Body of pancreas (tissue), 4 donors: ENCODE measurements around the gene KAT6B. TPM values are rescaled to one million over a fixed set of nuclear protein-coding genes. Genes with fewer than 3 reads are reported as not detected.

Source experiments
- ATAC-seq: fragments of 150-250 bp; one replicate; pipeline ENCODE4 v1.9.1; 2016
- DNase-seq, 4 donors: peaks; one replicate each; pipeline ENCODE4 v3.0.0-alpha.2; 2019
- H3K27ac ChIP-seq, 4 donors: fragments of 200-600 bp; sonication (generic); 1 replicate in 3 of 4; 2 replicates in 1 of 4; pipeline versions ENCODE4 v1.5.1 to v1.6.1; 2016 to 2019; ENCODE audit warnings: mild to moderate bottlenecking in 1 of 4, mixed read lengths in 1 of 4, moderate library complexity in 1 of 4
- H3K27me3 ChIP-seq, 2 donors: fragments of 200-600 bp; sonication (generic); one replicate each; pipeline ENCODE4 v1.6.0; 2016; ENCODE audit warnings: mild to moderate bottlenecking in 1 of 2
- H3K36me3 ChIP-seq, 2 donors: fragments of 200-600 bp; sonication (generic); replicated peaks in 1 of 2; 2 replicates each; pipeline ENCODE4 v1.5.1; 2016; ENCODE audit warnings: low read depth in 2 of 2; ENCODE audit not compliant: insufficient read depth in 1 of 2
- H3K4me1 ChIP-seq: fragments of 200-600 bp; sonication (generic); one replicate; pipeline ENCODE4 v1.6.0; 2016
- H3K4me3 ChIP-seq, 2 donors: fragments of 200-600 bp; sonication (generic); 1 replicate in 1 of 2; 2 replicates in 1 of 2; pipeline ENCODE4 v1.5.1; 2016 to 2019
- H3K9me3 ChIP-seq, 3 donors: fragments of 200-600 bp; sonication (generic); 1 replicate in 2 of 3; 2 replicates in 1 of 3; pipeline ENCODE4 v1.5.1; 2016
- POLR2A ChIP-seq, 3 donors: fragments of 450-650 bp; IDR thresholded peaks; one replicate each; pipeline ENCODE4 v1.6.1; 2016; ENCODE audit warnings: antibody characterized with exemption in 3 of 3, mild to moderate bottlenecking in 2 of 3
- whole genome bisulfite sequencing, 2 donors: methylation state at CpG; one replicate each; pipeline ENCODE4 v1.1.5; 2017; 5-methylcytosine and 5-hydroxymethylcytosine counted together
- intact Hi-C: fragments of 100-400 bp; cut with DNase I; formaldehyde crosslinking; loops from one replicate; pipeline ENCODE4 v1.15.1; 2023
- total RNA-seq, 2 donors: library from RNA; depleted of rRNA; stranded (reverse); fragments of >200 nt; gene quantifications; one replicate each; pipeline ENCODE4 v1.1.0, GENCODE V29; 2016
- TF ChIP-seq, protein P1 (sequence below), 7 experiments: fragments of 450-650 bp in 4 of 7; fragments of 200-600 bp in 3 of 7; sonication (generic) in 3 of 7; IDR thresholded peaks; one replicate each; pipeline ENCODE4 v1.5.1; 2016 to 2019; ENCODE audit warnings: antibody characterized with exemption in 7 of 7

KAT6B gene
- total RNA-seq, 2 donors from 2014 or later, result 39.9 to 45.9 TPM

DNA sequence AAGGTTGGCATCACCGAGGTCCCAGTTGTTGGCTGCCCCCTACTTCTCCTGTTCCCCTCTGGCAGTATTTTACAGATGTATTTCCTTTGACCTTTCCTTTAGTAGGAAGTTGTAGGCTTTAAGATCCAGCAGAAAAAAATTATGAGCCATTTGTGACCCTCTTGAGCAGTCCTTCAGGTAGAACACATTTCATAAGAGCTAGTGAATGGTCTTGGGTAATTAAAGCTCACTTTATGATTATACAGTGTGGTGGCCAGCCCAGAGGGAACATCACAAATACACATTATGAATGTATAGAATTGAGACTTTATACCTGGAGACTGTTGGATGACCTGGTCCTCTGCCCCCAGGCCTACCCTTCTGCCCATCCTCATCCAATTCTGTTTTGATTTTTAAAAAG is 57.0 kb downstream of the KAT6B start:
- intact Hi-C loops, result no loop called here
- peaks cover 28% of the 10 kb centered on the region for H3K4me1 ChIP-seq
- no peak for ATAC-seq

DNA sequence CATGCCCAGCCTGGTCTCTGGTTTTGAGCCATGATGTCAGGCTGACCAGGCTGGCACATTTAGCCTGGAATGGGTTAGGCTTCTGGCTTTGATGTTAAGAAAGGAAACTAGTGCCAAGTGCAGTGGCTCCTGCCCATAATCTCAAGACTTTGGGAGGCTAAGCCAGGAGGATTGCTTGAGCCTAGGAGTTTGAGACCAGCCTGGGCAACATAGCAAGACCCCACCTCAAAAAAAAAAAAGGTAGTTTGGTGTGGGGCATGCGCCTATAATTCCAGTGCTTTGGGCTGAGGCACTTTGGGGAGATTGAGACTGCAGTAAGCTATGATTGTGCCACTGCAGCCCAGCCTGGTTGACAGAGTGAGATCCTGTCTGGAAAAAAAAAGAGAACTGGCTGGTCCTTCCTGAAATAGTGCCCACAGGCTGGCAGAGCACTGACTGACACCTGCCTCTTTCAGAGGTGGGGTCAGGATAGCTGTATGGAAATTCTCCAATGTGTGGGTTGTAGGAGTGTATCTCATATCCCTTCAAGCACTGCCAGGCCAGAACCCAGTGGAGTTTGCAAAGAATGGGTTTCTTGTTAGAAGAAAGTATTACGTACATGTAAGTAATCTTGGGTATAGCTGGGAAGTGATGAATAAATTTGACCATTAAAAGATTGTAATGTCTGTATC is 61.3 kb downstream of the KAT6B start:
- 87 to 93% methylated on average over 2 of the region's 2 CpGs for WGBS, 2 donors
- ATAC-seq, result no peak

More for the DNA sequence above, 57.0 kb downstream of the KAT6B start:
- no peaks in the 10 kb centered on the region for H3K9me3 ChIP-seq
- TF ChIP-seq, protein P1, sequence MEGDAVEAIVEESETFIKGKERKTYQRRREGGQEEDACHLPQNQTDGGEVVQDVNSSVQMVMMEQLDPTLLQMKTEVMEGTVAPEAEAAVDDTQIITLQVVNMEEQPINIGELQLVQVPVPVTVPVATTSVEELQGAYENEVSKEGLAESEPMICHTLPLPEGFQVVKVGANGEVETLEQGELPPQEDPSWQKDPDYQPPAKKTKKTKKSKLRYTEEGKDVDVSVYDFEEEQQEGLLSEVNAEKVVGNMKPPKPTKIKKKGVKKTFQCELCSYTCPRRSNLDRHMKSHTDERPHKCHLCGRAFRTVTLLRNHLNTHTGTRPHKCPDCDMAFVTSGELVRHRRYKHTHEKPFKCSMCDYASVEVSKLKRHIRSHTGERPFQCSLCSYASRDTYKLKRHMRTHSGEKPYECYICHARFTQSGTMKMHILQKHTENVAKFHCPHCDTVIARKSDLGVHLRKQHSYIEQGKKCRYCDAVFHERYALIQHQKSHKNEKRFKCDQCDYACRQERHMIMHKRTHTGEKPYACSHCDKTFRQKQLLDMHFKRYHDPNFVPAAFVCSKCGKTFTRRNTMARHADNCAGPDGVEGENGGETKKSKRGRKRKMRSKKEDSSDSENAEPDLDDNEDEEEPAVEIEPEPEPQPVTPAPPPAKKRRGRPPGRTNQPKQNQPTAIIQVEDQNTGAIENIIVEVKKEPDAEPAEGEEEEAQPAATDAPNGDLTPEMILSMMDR (IDR thresholded peaks at IDR 0.05), result no peak
- no peak for TF ChIP-seq POLR2A (IDR thresholded peaks at IDR 0.05)
- H3K27me3 ChIP-seq, result no peaks in the 10 kb centered on the region
- H3K4me3 ChIP-seq, result no peak overlapping the region
- H3K27ac ChIP-seq, result no peak overlapping the region
- no peak for DNase-seq
- 76 to 87% methylated on average over 1 of the region's 1 CpG for WGBS, 2 donors
- H3K36me3 ChIP-seq, result no peaks in the 10 kb centered on the region

DNA sequence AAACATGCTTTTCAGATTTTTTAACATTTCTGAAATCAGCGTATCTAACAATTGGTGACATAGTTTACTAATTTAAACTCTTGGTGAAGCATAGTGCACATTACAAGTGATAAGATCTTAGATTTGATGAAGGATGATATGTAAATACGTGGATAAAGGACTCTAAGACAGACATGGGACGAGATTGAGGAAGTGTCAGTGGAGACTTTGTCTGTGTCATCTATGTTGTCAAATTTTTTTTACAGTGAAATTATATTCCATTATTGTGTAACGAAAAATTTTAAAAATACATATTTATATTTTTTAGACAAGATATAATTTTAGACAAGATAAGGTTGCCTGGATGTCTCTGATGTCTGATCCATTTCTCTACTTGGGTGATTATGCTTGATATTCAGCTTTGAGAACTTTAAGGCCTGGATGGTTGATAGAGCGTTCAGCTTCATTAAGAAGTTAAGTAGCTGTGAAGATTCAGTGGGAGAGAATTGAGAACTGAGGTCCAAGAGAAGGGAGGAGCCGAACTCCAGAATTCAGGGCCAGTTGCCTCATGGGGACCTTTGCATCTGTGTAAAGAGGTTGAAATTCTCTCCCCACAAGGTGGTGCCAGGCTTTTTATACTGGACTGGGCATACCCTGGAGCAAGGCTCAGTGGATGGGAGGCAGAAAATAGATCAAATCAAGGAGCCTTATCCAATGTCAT is 62.7 kb downstream of the KAT6B start:
- intact Hi-C loops, result no loop called here
- H3K9me3 ChIP-seq, result no peaks in the 10 kb centered on the region
- H3K36me3 ChIP-seq, result no peaks in the 10 kb centered on the region
- peaks cover 44% of the 10 kb centered on the region for H3K4me1 ChIP-seq
- H3K27me3 ChIP-seq, result no peaks in the 10 kb centered on the region
- TF ChIP-seq POLR2A (IDR thresholded peaks at IDR 0.05), result no peak
- TF ChIP-seq, protein P1 (IDR thresholded peaks at IDR 0.05), result peak in 5 of 7 experiments; percentile 15 to 43 (median 23)
- no peak overlapping the region for H3K4me3 ChIP-seq
- ATAC-seq (no peak), DNase-seq (peak in 3 of 4 donors; percentile 27 to 45 (median 42))
- 64 to 75% methylated on average over 6 of the region's 6 CpGs for WGBS, 2 donors
- peak overlapping the region in 1 of 4 donors; percentile 24 for H3K27ac ChIP-seq

More for the DNA sequence above, 61.3 kb downstream of the KAT6B start:
- TF ChIP-seq, protein P1 (IDR thresholded peaks at IDR 0.05), result no peak
- TF ChIP-seq POLR2A (IDR thresholded peaks at IDR 0.05), result no peak
- Histone ChIP-seq H3K4me3 (no peak overlapping the region), H3K36me3 (no peaks in the 10 kb centered on the region), H3K27ac (no peak overlapping the region), H3K27me3 (no peaks in the 10 kb centered on the region), H3K4me1 (peaks cover 44% of the 10 kb centered on the region), H3K9me3 (no peaks in the 10 kb centered on the region)
- DNase-seq, result no peak
- intact Hi-C loops, result no loop called here

DNA sequence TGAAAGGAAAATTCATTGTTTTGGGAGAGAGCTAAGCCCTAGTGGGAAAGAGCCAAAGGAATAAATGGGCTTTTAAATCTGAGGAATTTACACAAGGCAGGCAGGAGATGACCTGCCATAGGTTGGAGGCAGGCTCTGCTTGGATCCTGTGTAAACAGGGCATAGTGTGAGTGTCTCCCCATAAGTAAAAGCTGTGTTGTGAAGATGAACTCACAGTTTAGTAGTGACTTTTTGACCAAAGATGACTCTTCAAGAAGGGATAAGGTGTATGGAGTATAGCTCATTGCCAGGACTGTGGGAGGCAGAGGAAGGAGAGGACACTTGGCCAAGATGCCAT is 63.2 kb downstream of the KAT6B start:
- no peak for TF ChIP-seq POLR2A (IDR thresholded peaks at IDR 0.05)
- TF ChIP-seq, protein P1 (IDR thresholded peaks at IDR 0.05), result no peak
- Histone ChIP-seq H3K27me3 (no peaks in the 10 kb centered on the region), H3K27ac (peak overlapping the region in 2 of 4 donors; percentile 40 to 65), H3K9me3 (no peaks in the 10 kb centered on the region), H3K4me1 (peaks cover 44% of the 10 kb centered on the region), H3K36me3 (no peaks in the 10 kb centered on the region), H3K4me3 (no peak overlapping the region)
- intact Hi-C loops, result no loop called here
- no peak for DNase-seq
- no peak for ATAC-seq
